ENCODE results near the gene AUTS2.

DNA sequence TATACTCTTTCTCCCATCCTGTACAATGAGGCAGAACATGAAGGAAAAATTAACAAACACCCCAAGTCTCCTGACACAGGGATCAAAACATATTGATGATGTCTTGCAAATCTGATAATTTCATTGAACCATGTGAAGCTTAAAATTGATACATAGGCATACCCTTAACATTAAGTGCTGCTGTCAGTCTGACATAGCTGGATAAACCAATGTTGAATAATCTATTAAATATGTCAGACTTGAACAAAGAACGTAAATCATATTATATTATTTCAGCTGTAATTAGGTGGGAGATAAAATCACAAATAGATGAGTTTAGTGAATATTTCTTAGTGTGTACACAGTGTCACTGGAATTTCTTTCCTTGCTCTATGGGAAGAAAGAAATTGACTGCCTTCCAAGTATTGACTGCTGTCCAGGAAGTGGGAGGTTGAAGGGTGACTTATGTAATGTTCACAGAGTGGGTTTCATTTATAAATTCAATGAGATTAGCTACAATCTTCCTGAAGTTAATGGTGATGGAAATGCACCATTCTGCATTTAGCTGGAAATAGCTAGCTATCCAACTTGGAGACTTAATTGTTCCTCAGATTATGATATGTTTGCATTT, 170.8 kb downstream of the AUTS2 start:
- TF ChIP-seq, protein P1, sequence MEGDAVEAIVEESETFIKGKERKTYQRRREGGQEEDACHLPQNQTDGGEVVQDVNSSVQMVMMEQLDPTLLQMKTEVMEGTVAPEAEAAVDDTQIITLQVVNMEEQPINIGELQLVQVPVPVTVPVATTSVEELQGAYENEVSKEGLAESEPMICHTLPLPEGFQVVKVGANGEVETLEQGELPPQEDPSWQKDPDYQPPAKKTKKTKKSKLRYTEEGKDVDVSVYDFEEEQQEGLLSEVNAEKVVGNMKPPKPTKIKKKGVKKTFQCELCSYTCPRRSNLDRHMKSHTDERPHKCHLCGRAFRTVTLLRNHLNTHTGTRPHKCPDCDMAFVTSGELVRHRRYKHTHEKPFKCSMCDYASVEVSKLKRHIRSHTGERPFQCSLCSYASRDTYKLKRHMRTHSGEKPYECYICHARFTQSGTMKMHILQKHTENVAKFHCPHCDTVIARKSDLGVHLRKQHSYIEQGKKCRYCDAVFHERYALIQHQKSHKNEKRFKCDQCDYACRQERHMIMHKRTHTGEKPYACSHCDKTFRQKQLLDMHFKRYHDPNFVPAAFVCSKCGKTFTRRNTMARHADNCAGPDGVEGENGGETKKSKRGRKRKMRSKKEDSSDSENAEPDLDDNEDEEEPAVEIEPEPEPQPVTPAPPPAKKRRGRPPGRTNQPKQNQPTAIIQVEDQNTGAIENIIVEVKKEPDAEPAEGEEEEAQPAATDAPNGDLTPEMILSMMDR (IDR thresholded peaks at IDR 0.05; ENCODE audit: insufficient read depth, low read length), result no peak
- TF ChIP-seq POLR2AphosphoS5 (IDR thresholded peaks at IDR 0.05; ENCODE audit: low read depth) (no peak), GABPA (IDR thresholded peaks at IDR 0.05; ENCODE audit: low read depth) (no peak)
- TF ChIP-seq, protein P2, sequence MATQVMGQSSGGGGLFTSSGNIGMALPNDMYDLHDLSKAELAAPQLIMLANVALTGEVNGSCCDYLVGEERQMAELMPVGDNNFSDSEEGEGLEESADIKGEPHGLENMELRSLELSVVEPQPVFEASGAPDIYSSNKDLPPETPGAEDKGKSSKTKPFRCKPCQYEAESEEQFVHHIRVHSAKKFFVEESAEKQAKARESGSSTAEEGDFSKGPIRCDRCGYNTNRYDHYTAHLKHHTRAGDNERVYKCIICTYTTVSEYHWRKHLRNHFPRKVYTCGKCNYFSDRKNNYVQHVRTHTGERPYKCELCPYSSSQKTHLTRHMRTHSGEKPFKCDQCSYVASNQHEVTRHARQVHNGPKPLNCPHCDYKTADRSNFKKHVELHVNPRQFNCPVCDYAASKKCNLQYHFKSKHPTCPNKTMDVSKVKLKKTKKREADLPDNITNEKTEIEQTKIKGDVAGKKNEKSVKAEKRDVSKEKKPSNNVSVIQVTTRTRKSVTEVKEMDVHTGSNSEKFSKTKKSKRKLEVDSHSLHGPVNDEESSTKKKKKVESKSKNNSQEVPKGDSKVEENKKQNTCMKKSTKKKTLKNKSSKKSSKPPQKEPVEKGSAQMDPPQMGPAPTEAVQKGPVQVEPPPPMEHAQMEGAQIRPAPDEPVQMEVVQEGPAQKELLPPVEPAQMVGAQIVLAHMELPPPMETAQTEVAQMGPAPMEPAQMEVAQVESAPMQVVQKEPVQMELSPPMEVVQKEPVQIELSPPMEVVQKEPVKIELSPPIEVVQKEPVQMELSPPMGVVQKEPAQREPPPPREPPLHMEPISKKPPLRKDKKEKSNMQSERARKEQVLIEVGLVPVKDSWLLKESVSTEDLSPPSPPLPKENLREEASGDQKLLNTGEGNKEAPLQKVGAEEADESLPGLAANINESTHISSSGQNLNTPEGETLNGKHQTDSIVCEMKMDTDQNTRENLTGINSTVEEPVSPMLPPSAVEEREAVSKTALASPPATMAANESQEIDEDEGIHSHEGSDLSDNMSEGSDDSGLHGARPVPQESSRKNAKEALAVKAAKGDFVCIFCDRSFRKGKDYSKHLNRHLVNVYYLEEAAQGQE (IDR thresholded peaks at IDR 0.05; ENCODE audit: insufficient replicate concordance, low read depth), result no peak

Measured in HL-60 (cell line).